Pulmonary artery endothelial cell (primary cell): ENCODE results near the gene OTX1. TPM values are rescaled to one million over a fixed set of nuclear protein-coding genes. Genes with fewer than 3 reads are reported as not detected.
"Not testable (repeated sequence)": the region's sequence is repeated elsewhere in the genome, so short reads cannot be mapped to it uniquely, and the experiment has no call there.

Experiments
- DNase-seq: peaks from one replicate; pipeline ENCODE4 v3.0.0-alpha.2; 2011; ENCODE audit warnings: low read depth, low spot score
- total RNA-seq: library from RNA; depleted of rRNA; stranded (reverse); fragments of >200 nt; gene quantifications from 2 replicates; pipeline ENCODE4 v1.2.3, GENCODE V29; 2014

The OTX1 gene
- total RNA-seq, 1 donor from 2014 or later = 0.33 TPM

DNA sequence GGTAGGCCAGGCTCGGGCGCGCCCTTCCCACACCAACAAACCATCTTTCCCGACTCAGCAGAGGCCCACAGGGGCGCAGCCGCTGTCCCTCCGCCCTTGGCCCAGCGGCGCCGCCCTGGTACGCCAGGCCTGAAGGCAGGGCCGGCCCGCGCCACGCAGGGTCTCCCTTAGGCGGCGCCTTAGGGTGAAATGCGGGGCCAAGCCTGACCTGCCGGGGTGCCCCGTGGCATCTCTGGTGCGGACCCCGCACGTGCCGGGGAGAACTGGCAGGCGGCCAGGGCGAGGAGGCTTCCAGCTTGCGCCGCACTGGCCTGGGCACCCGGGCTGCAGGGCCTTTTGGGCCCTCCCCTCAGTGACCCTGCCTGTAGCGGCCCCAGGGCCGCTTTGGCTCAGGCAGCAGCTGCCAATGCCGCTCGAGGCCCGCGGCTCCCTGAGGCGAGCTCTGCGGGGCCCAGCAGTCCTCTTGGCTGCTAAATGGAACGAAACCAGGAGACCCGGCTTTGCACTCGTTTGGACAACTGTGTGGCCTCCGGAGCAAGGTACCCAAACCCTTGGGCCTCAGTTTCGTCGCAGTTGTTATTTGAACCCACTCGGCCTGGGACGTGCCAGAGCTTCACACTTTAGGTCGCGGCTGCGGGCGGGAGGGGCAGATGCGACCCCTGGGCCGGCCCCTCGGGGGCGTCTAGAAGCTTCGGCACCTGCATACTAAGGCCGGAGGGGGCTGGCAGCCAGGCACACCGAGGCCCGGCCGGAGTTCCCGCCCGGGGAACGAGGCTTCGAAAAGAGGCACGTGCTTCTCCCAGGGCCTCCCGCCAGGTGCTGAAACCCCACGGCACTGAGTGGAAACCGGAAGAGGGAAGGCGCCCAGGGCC, 8.5 kb downstream of the OTX1 start:
- DNase-seq = no peak

GRCh38 chr2:63059793-63060471, 9.3 kb downstream of the OTX1 start:
- DNase-seq = no peak

DNA sequence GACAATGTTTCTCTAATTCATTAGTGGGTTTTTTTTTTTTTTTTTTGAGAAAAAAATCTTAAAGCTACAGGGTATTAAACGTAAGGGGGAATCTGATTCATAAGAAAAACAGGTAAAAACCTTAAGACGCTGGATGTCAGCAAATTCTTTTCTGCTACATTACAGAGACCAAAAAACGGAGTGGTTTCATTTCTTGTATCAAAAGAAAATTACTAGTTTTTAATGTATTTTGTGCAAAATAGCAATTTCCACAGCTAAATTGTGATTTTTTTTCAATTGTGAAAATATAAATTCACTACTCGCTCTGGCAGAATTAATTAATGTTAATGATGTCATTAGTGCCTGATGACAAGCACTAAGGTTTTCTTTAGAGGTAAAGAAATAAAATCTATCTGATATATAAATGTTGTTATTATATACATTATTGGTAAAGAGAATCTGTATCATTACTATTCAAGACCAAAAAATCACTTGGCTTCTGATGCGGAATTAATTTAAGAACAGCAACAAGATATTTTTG, 9.9 kb downstream of the OTX1 start:
- no peak for DNase-seq

- DNase-seq = no peak
Observed at GRCh38 chr2:63064197-63064596, 13.6 kb downstream of the OTX1 start.

DNA sequence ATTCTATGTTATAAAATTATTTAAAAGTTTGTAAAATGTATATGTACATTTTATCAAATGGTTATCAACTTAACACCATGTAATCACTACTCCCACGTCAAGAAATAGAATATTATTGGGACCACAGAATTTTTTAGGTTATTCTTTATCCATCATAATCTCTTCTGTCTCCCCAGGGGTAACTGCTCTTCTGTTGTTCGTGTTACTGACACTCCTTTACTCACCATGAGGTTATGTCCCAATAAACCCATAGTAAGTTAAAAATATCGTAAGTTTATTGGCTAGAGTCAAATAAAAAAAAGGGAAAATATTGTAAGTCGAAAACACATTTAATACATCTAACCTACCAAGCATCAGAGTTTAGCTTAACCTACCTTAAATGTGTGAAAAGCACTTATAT, 14.0 kb downstream of the OTX1 start:
- no peak for DNase-seq

DNA sequence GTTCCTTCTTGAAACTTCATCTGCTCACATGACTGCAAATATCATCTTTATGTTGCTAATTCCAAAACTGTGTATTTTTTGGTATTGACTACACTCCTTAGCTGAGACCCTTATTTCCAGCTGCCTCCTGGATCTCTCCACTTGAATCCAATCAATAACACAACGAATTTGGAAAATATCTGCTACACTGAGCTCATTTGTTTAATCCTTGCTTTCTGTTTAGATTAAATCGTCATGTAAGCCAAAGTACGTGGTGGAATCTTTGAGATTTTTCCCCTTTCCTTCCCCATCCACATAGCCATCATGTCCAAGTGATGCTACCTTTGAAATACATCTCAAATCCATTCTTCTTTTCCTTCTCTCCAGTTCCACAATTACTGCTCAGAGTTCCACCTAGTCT, 15.6 kb downstream of the OTX1 start:
- DNase-seq = no peak

DNA sequence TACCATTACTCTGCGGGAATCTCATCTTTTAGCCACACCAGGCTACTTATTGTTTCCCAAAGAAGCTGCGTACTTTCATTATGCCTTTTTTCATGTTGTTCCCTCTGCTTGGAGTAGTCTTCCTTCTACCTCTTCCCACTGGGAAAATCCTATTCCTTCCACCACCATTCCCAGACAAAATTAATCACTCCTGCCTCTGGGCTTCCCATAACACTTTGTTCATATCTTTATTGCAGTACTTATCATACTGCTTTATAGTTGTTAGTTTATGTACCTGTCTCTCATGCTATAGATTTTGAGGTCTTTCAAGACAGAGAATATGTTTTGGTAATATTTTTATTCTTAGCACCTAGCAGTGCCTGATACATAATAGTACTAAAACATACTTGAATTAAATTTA, 16.2 kb downstream of the OTX1 start:
- no peak for DNase-seq

GRCh38 chr2:63071664-63072063, 21.0 kb downstream of the OTX1 start:
- DNase-seq = no peak

GRCh38 chr2:63073994-63074393, 23.4 kb downstream of the OTX1 start:
- DNase-seq = no peak

- not testable (repeated sequence) for DNase-seq
Observed at GRCh38 chr2:63074399-63074798, 23.8 kb downstream of the OTX1 start.

- DNase-seq = no peak
Observed at GRCh38 chr2:63078852-63079606, 28.4 kb downstream of the OTX1 start.

DNA sequence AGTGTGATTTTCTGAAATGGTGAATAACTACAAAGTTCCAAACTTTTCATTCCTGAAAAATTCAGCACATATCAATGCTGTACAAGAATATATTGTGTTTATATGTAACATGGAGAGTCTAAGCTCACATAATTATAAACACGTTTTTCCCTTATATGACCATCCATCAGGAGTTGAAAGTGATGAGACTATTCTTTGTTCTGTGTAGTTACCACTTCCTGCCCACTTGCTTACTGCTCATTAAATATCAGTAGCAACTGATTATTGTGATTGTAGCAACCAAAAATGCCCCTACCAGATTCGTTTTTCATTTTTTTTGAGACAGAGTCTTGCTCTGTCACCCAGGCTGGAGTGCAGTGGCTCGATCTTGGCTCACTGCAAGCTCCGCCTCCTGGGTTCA, 30.8 kb downstream of the OTX1 start:
- no peak for DNase-seq

DNA sequence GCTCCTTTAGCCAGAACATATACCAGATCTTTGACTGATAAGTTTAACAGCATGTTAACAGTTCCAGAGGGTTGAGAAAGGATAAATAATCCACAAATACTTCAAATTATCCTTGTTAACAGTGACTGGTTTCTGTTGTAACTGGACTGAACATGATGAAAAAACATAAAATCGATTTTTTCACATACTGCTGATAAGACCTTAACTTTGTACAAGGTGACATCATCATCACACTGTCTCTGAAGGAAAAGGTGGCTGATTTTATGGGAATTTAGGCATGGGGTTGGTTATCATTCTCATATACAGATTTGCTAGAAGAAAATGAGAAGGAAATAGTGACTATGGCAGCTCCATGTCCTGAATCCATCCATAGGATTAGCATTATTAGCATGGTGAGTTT, 36.1 kb downstream of the OTX1 start:
- DNase-seq = no peak

DNA sequence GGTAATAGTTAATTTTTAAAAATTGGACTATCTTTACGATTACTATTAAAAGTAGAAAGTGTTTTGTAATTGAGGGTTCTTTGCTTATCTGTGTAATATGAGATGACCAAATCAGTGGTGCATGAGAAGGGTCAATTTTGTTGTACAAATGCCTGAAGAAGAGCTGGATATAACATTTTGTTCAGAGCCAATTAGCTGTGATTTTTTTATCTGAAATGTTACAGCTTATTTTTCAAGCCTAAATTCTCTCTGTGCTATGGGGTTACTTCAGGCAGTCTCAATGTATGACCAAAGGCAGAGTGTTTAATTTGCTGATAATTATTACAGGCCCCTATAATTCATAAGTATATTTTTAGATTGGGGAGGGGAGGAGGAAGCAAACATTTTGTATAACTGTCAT, 41.8 kb downstream of the OTX1 start:
- no peak for DNase-seq

GRCh38 chr2:63092857-63093256, 42.2 kb downstream of the OTX1 start:
- no peak for DNase-seq

DNA sequence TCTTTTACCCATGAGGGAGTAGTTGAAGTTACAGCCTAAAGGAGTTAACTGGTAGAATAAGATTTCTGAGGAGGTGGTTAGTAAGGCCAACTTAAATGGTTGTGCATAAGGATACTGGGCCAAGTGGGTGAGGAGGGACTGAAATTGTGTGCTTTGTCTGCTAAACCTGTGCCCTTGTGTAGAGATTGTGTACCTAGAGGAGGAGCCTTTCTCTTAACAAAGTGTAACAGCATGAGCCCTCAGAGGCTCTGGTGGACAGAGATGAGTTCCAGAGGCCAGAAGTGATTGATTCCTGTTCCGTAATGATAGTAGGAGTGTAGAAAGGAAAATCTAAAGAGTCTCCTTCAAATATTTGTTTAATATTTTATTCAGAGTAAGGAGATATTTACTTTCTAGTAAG, 42.9 kb downstream of the OTX1 start:
- no peak for DNase-seq

- DNase-seq = no peak
Observed at GRCh38 chr2:63096491-63096890, 45.9 kb downstream of the OTX1 start.

GRCh38 chr2:63099032-63099431, 48.4 kb downstream of the OTX1 start:
- no peak for DNase-seq

DNA sequence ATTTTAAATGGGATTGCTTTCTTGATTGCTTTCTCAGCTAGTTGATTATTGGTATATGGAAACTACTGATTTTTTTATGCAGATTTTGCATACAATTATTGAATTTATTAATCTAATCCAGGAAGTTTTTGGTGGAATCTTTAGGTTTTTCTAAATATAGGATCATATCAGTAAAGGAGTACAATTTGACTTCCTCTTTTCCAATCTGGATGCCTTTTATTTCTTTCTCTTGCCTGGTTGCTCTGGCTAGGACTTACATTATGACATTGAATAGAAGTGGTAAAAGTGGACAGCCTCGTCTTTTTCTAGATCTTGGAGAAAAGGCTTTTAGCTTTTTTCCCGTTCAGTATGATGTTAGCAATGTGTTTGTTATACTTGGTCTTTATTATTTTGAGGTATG, 51.3 kb downstream of the OTX1 start:
- DNase-seq = no peak

- no peak for DNase-seq
Observed at GRCh38 chr2:63104482-63104881, 53.9 kb downstream of the OTX1 start.
